IMR-90 (cell line): ENCODE results near the gene PLAAT2. TPM values are rescaled to one million over a fixed set of nuclear protein-coding genes. Genes with fewer than 3 reads are reported as not detected.

Experiments used
- ATAC-seq: fragments of 200-7000 bp; cut with Tn5 transposase; 2 replicates; pipeline ENCODE4 v1.9.1; 2020; ENCODE audit warnings: low read depth, mild to moderate bottlenecking, moderate library complexity
- BruUV-seq: library from RNA; stranded (reverse); fragments of 400-500 nt; replicated peaks from 2 replicates; lab custom pipeline; 2021; lab: Mats Ljungman, UMichigan
- CTCF ChIA-PET: fragments of 300-600 bp; formaldehyde crosslinking; extraction: SDS; loops from one replicate; lab custom pipeline; 2021; ENCODE audit warnings: antibody characterized with exemption; lab: Yijun Ruan, JAX
- POLR2A ChIA-PET: fragments of 300-600 bp; sonication (Branson Sonifier 250); formaldehyde crosslinking; loops from one replicate; lab custom pipeline; 2022; ENCODE audit warnings: antibody characterized with exemption; ENCODE audit not compliant: unreplicated experiment; lab: Charles Lee
- DNase-seq: peaks from one replicate; pipeline ENCODE4 v3.0.0; 2013
- H2AFZ ChIP-seq: replicated peaks from 2 replicates; pipeline ENCODE3; 2013; ENCODE audit warnings: low read length, mild to moderate bottlenecking; ENCODE audit not compliant: poor library complexity
- H2AK5ac ChIP-seq: 2 replicates; pipeline ENCODE4 v1.6.1; 2013; ENCODE audit warnings: low read depth, low read length, inconsistent platforms
- H2AK9ac ChIP-seq: replicated peaks from 2 replicates; pipeline ENCODE3; 2013; ENCODE audit warnings: mild to moderate bottlenecking, low read depth, low read length, moderate library complexity; ENCODE audit not compliant: poor library complexity
- H2BK120ac ChIP-seq: 2 replicates; pipeline ENCODE4 v1.6.1; 2013; ENCODE audit warnings: low read depth, low read length, inconsistent platforms
- H2BK15ac ChIP-seq: 3 replicates; pipeline ENCODE4 v1.6.1; 2013; ENCODE audit warnings: low read depth, low read length, inconsistent platforms
- H2BK20ac ChIP-seq: 2 replicates; pipeline ENCODE4 v1.6.1; 2013; ENCODE audit warnings: low read depth, mild to moderate bottlenecking, inconsistent platforms, low read length, moderate library complexity
- H2BK5ac ChIP-seq: 2 replicates; pipeline ENCODE4 v1.6.1; 2013; ENCODE audit warnings: mild to moderate bottlenecking, low read depth, low read length, inconsistent platforms; ENCODE audit not compliant: poor library complexity, severe bottlenecking
- H3K14ac ChIP-seq: replicated peaks from 2 replicates; pipeline ENCODE4 v1.6.1; 2013; ENCODE audit warnings: low read depth, low read length, inconsistent platforms
- H3K18ac ChIP-seq: 2 replicates; pipeline ENCODE4 v1.6.1; 2013; ENCODE audit warnings: low read depth, low read length, control low read depth
- H3K23ac ChIP-seq: 2 replicates; pipeline ENCODE4 v1.6.1; 2013; ENCODE audit warnings: low read depth, low read length, inconsistent platforms
- H3K27ac ChIP-seq: 2 replicates; pipeline ENCODE4 v1.5.1; 2013; ENCODE audit warnings: mild to moderate bottlenecking, control low read depth, low read length; ENCODE audit not compliant: insufficient read depth
- H3K27me3 ChIP-seq: 2 replicates; pipeline ENCODE4 v1.6.1; 2013; ENCODE audit warnings: low read length; ENCODE audit not compliant: control insufficient read depth, insufficient read depth
- H3K36me3 ChIP-seq: 2 replicates; pipeline ENCODE4 v1.6.1; 2013; ENCODE audit warnings: low read length, mixed read lengths; ENCODE audit not compliant: control insufficient read depth, insufficient read depth
- H3K4ac ChIP-seq: 2 replicates; pipeline ENCODE4 v1.6.1; 2013; ENCODE audit warnings: low read depth, low read length, inconsistent platforms
- H3K4me1 ChIP-seq: 2 replicates; pipeline ENCODE4 v1.6.1; 2013; ENCODE audit warnings: low read length, mixed read lengths; ENCODE audit not compliant: control insufficient read depth, insufficient read depth
- H3K4me2 ChIP-seq: 2 replicates; pipeline ENCODE4 v1.6.1; 2013; ENCODE audit warnings: low read depth, mild to moderate bottlenecking, control low read depth, low read length, moderate library complexity
- H3K4me3 ChIP-seq: 2 replicates; pipeline ENCODE4 v1.5.1; 2013; ENCODE audit warnings: low read depth, mild to moderate bottlenecking, control low read depth, low read length, moderate library complexity; ENCODE audit not compliant: insufficient read depth
- H3K56ac ChIP-seq: 2 replicates; pipeline ENCODE4 v1.6.1; 2013; ENCODE audit warnings: low read length, inconsistent platforms; ENCODE audit not compliant: insufficient read depth; ENCODE audit errors: extremely low read depth
- H3K79me1 ChIP-seq, 2 experiments: 2 replicates each; pipeline ENCODE4 v1.6.1; 2013; ENCODE audit warnings: low read length in 2 of 2, inconsistent platforms in 1 of 2, low read depth in 1 of 2
- H3K9ac ChIP-seq: 2 replicates; pipeline ENCODE4 v1.6.1; 2013; ENCODE audit warnings: low read depth, low read length, control low read depth
- H3K9me1 ChIP-seq: 2 replicates; pipeline ENCODE4 v1.6.1; 2013; ENCODE audit warnings: low read length, inconsistent platforms; ENCODE audit not compliant: insufficient read depth
- H3K9me3 ChIP-seq: 2 replicates; pipeline ENCODE4 v1.6.1; 2013; ENCODE audit warnings: low read length; ENCODE audit not compliant: control insufficient read depth, insufficient read depth
- H4K20me1 ChIP-seq: 2 replicates; pipeline ENCODE4 v1.6.1; 2013; ENCODE audit warnings: low read length, inconsistent platforms; ENCODE audit not compliant: insufficient read depth
- H4K5ac ChIP-seq: 2 replicates; pipeline ENCODE4 v1.6.1; 2013; ENCODE audit warnings: mild to moderate bottlenecking, low read depth, low read length, control low read depth
- H4K8ac ChIP-seq, 2 experiments: 2 replicates each; pipeline ENCODE4 v1.6.1; 2013; ENCODE audit warnings: low read depth in 2 of 2, low read length in 2 of 2, control low read depth in 1 of 2, inconsistent platforms in 1 of 2
- H4K91ac ChIP-seq: 2 replicates; pipeline ENCODE4 v1.6.1; 2013; ENCODE audit warnings: low read depth, low read length, inconsistent platforms; ENCODE audit not compliant: insufficient read depth
- BHLHE40 ChIP-seq: fragments of 150-350 bp; IDR thresholded peaks from 2 replicates; pipeline ENCODE4 v1.6.1; 2016; ENCODE audit warnings: mild to moderate bottlenecking, low read depth, low read length
- CEBPB ChIP-seq: IDR thresholded peaks from 2 replicates; pipeline ENCODE4 v1.6.1; 2012; ENCODE audit warnings: low read depth, low read length, improper control_type of control experiment
- FOS ChIP-seq: fragments of 150-350 bp; IDR thresholded peaks from 2 replicates; pipeline ENCODE4 v1.6.1; 2016; ENCODE audit warnings: low read depth, low read length
- MAFK ChIP-seq: IDR thresholded peaks from 2 replicates; pipeline ENCODE4 v1.6.1; 2012; ENCODE audit warnings: low read depth, low read length, improper control_type of control experiment
- MAZ ChIP-seq: IDR thresholded peaks from 2 replicates; pipeline ENCODE4 v1.6.1; 2012; ENCODE audit warnings: low read depth, mild to moderate bottlenecking, low read length, improper control_type of control experiment, moderate library complexity, borderline replicate concordance
- NFE2L2 ChIP-seq: fragments of 150-350 bp; IDR thresholded peaks from 2 replicates; pipeline ENCODE4 v1.6.1; 2016; ENCODE audit warnings: low read depth, mild to moderate bottlenecking, low read length
- RCOR1 ChIP-seq: IDR thresholded peaks from 2 replicates; pipeline ENCODE4 v1.6.1; 2012; ENCODE audit warnings: mild to moderate bottlenecking, low read length, improper control_type of control experiment; ENCODE audit not compliant: insufficient replicate concordance
- WGBS, 2 experiments: methylation state at CpG; one replicate each; pipeline versions ENCODE4 v1.1.5 to v1.1.7; 2013; ENCODE audit warnings: missing lambda C conversion rate in 2 of 2; ENCODE audit not compliant: insufficient read length in 1 of 2; ENCODE audit errors: extremely low coverage in 2 of 2; 5-methylcytosine and 5-hydroxymethylcytosine counted together
- dilution Hi-C: fragments of 300-500 bp; cut with HindIII; formaldehyde crosslinking; loops from one replicate; pipeline ENCODE4 v1.14.3; 2018; ENCODE audit warnings: low sequenced_read_pairs; ENCODE audit not compliant: unreplicated experiment
- in situ Hi-C: fragments of 300-500 bp; cut with MboI; formaldehyde crosslinking; loops from 3 replicates; pipeline ENCODE4 v1.14.3; 2019; ENCODE audit warnings: low sequenced_read_pairs, inconsistent platforms, mixed read lengths
- intact Hi-C: fragments of 100-400 bp; cut with micrococcal nuclease; formaldehyde crosslinking; loops from 2 replicates; pipeline ENCODE4 v1.10.0; 2022
- polyA plus RNA-seq, 3 experiments: library from polyadenylated mRNA; depleted of rRNA; stranded (reverse); fragments of >200 nt; gene quantifications; 2 replicates each; pipeline ENCODE4 v1.2.3, GENCODE V29; 2012; ENCODE audit warnings: low replicate concordance in 1 of 3
- total RNA-seq: library from RNA; depleted of rRNA; stranded (reverse); fragments of >200 nt; gene quantifications from 2 replicates; pipeline ENCODE4 v1.2.3, GENCODE V29; 2012
- TF ChIP-seq, protein P1 (sequence below): fragments of 150-350 bp; IDR thresholded peaks from 2 replicates; pipeline ENCODE4 v1.6.1; 2016; ENCODE audit warnings: low read depth, mild to moderate bottlenecking, low read length, moderate library complexity, borderline replicate concordance

PLAAT2 gene
- total and polyA plus RNA-seq, 2 of the 4 experiments (the other 2 are of a cell fraction), result not detected

DNA sequence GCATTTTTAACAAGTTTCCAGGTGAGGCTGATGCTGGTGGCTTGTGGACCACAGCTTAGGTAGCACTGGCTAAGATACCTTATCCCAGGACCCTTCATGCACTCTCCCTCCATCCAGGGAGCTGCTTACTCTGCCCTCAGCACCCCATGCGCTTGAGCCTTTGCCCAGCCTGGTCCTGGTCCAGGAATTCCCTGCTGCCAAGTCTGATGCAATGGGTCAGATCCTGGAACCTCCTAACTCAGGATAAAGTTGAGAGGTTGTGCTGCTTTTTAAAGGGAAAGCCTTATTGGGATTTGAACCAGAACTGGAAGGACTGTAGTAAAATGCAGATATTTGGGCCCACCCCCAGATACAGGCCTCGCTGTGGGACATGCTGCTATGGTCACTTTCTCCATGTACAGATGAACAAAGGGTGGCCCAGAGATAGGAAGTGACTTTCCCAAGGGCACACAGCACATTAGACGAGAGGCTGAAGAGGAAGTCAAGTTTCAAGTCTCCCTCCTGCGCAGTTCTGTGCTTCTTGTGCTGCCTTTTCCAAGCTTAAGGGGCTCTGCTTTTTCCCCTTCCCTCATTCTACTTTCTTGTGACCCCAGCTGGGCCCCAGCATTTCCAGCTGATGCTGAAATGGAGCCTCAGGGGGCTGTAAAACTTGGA is 58.1 kb downstream of the PLAAT2 start:
- H3K9me3 ChIP-seq, result peaks cover 4% of the 10 kb centered on the region
- no peak overlapping the region for H3K9ac ChIP-seq
- no peaks in the 10 kb centered on the region for H3K36me3 ChIP-seq
- no peak overlapping the region for H3K4ac ChIP-seq
- no peak overlapping the region for H3K4me2 ChIP-seq
- DNase-seq, result no peak
- BruUV-seq, result no TSS peak
- H2AK9ac ChIP-seq, result no peak overlapping the region
- no peak overlapping the region for H4K5ac ChIP-seq
- H3K9me1 ChIP-seq, result no peaks in the 10 kb centered on the region
- no peak overlapping the region for H3K23ac ChIP-seq
- no peak for ATAC-seq
- 40% methylated on average over 2 of the region's 4 CpGs; no CpG with 5 or more reads in 1 of the 2 experiments for WGBS, 2 experiments
- no peak overlapping the region for H2AFZ ChIP-seq
- H3K27ac ChIP-seq, result no peak overlapping the region
- no peak overlapping the region for H2BK5ac ChIP-seq
- H3K4me1 ChIP-seq, result no peaks in the 10 kb centered on the region
- H2AK5ac ChIP-seq, result no peak overlapping the region
- dilution Hi-C loops (no loop called here), in situ Hi-C loops (no loop called here), intact Hi-C loops (no loop called here)
- no peak overlapping the region for H3K14ac ChIP-seq
- H4K91ac ChIP-seq, result no peak overlapping the region
- H3K27me3 ChIP-seq, result peaks cover 2% of the 10 kb centered on the region; the same call in 1 of the 2 replicates
- no peak overlapping the region for H2BK120ac ChIP-seq
- H3K4me3 ChIP-seq, result no peak overlapping the region
- TF ChIP-seq MAZ, result no peak
- TF ChIP-seq CEBPB, result no peak
- TF ChIP-seq, protein P1, sequence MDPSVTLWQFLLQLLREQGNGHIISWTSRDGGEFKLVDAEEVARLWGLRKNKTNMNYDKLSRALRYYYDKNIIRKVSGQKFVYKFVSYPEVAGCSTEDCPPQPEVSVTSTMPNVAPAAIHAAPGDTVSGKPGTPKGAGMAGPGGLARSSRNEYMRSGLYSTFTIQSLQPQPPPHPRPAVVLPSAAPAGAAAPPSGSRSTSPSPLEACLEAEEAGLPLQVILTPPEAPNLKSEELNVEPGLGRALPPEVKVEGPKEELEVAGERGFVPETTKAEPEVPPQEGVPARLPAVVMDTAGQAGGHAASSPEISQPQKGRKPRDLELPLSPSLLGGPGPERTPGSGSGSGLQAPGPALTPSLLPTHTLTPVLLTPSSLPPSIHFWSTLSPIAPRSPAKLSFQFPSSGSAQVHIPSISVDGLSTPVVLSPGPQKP, result no peak
- no peak for TF ChIP-seq FOS
- no peak for TF ChIP-seq BHLHE40
- no peak for TF ChIP-seq RCOR1
- no peak for TF ChIP-seq NFE2L2
- TF ChIP-seq MAFK, result no peak
- no peaks in the 10 kb centered on the region for H3K79me1 ChIP-seq
- H3K18ac ChIP-seq, result no peak overlapping the region
- CTCF ChIA-PET, result no interaction called here
- no peak overlapping the region for H2BK15ac ChIP-seq
- no peak overlapping the region for H2BK20ac ChIP-seq
- no peak overlapping the region for H3K56ac ChIP-seq
- H4K20me1 ChIP-seq, result no peaks in the 10 kb centered on the region
- no peak overlapping the region for H4K8ac ChIP-seq
- POLR2A ChIA-PET, result no interaction called here
